Measurements from ENCODE around the gene C1orf74.

Gene C1orf74

DNA sequence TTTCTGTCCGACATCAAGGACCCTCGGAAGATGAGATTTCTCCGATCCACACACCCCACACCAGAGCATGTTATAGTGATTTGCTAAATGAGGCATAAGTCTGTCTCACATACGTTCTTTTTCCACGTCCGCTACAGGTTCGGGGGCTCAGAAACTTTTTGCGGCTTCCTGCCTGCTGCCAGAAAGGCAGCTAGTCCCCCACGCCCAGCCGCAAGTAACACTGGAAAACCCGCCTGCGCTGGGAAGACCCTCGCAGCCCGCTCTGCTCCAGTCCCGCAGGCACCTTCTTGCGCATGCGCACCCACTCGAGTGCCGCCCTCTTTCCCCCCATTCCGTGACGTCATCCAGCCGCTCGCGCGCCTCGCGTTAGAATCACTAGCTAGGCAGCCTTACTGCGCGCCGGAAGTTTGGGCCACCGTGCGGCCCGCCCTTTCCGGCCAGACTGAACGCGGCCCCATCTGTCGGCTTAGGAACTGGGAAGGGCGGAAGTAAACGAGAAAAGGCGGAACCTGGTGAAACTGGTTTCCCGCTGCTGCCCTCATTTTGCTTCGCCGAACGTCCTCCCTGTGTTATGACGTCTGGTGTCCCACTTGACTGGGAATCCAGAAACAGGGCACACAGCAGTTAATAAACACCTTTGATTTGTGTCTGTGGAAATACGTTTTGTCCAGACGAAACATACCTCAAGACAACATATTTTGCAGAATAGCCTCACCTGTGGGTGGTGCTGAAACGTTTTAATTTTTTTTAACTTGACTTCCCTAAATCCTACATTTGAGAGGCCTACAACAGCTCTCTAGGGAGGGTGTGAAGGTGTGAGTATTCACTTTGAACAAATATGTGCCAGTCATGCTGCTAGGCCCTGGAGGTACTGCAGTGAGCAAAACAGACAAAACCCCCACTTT lies at the start of gene C1orf74:
TSS of gene C1orf74 (minus strand) at position 295 of the 905 bp plus-strand sequence. CDS start 925 bp downstream, outside the sequence.
- peak; percentile 99 for DNase-seq (ENCODE audit: low read depth in 2 of 3, low spot score in 1 of 3)

- DNase-seq (ENCODE audit: low read depth in 2 of 3, low spot score in 1 of 3), result no peak
Observed at GRCh38 chr1:209831615-209832014, 47.3 kb upstream of the C1orf74 start.

DNA sequence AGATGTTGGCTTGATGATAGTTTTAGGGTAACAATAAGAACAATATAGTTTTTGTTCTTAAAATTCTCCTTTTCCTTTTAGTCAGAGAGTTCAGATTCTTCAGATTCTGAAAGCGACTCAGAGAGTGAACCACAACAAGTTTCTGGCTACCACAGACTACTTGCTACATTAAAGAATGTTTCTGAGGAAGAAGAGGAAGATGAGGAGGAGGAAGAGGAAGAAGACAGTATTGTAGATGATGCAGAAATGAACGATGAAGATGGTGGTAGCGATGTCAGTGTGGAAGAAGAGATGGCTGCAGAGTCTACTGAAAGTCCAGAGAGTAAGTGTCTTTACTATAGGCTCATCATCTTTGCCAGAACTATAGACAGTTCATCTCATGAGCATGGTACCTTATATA lies 46.4 kb upstream of the C1orf74 start:
- no peak for DNase-seq (ENCODE audit: low read depth in 2 of 3, low spot score in 1 of 3)

DNA sequence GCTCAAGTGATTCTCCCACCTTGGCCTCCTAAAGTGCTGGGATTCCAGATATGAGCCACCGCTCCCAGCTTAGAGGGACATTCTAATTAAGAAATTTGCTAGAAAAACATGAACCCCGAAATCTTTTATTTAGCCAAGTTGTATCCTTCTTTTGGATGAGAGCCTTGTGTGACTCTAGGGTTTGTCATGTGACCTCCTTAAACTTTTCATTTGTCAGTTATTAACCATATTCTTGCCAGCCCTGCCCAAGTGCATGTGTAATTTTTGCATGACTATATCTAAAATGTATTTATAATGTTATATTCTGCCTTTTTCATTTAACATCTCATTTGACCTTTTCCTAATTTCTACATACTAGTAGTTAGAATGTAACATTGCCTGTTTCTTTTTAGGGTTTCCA lies 45.4 kb upstream of the C1orf74 start:
- DNase-seq (ENCODE audit: low read depth in 2 of 3, low spot score in 1 of 3), result no peak

GRCh38 chr1:209827384-209828262 lies 43.3 kb upstream of the C1orf74 start, which contains the start of gene UTP25:
Gene UTP25, plus strand, starts transcription at chr1:209827972. Its CDS starts 92 bp downstream, at chr1:209828064.
- peak; percentile 86 to 96 (median 89) for DNase-seq (ENCODE audit: low read depth in 2 of 3, low spot score in 1 of 3)

DNA sequence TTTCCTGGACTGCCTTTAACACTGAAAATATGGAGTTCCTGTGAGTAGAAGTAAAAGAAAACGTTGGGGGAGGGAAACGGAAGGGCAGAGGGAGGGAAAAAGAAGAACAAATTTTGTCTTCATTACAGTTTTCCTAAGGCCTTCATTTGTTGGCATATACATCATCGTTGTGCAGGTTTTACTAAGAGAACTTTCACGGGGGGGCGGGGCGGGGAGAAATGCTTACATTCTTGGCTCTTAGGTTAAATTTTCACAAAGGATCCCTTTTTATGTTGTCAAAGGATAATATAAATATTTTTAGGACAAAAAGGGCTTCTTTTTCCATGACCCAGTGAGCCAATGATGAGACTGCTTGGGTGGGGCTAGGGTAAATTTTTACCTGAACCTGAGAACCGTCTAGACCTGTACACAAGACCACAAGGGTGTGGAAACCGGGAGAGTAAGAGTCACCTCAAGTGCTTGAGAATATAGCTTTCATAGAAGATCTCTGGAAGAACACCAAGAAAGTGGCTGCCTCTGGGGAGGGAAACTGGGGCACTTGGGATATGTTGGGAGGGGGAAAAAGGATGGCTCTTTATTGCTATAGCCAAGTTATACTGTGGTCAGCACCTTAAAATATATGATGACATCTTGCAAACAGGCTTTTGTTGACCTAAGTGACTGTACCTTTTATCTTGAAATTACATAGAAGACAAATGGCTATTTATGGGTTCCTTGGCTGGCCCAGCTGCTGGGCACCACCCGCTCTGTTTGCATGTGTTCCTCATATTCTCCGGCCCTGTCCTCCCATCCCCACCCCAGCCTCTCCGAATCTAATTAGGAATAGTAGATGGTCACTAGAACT lies 41.5 kb upstream of the C1orf74 start:
- DNase-seq (ENCODE audit: low read depth in 2 of 3, low spot score in 1 of 3), result no peak

GRCh38 chr1:209823143-209824041 lies 39.0 kb upstream of the C1orf74 start:
- peak in 1 of 3 donors; percentile 25 for DNase-seq (ENCODE audit: low read depth in 2 of 3, low spot score in 1 of 3)

DNA sequence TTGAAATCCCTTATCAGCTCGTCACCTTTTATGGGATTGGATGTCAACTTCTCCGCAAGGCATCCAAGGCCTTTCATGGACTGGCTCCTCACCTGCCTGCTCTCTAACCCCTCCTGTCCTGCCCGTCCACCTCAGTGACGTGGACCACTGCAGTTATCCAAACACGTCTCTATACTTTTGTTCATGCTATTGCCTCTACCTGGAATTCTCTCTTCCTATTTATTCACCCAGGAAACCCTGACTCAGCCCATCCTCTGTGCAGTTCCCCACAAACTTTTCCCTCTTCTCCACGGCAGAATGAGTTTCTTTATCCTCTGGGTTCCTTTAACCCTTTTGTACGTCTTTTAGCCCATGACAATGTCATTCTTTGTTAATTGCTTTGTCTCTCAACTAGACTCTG lies 38.3 kb upstream of the C1orf74 start:
- DNase-seq (ENCODE audit: low read depth in 2 of 3, low spot score in 1 of 3), result no peak

DNA sequence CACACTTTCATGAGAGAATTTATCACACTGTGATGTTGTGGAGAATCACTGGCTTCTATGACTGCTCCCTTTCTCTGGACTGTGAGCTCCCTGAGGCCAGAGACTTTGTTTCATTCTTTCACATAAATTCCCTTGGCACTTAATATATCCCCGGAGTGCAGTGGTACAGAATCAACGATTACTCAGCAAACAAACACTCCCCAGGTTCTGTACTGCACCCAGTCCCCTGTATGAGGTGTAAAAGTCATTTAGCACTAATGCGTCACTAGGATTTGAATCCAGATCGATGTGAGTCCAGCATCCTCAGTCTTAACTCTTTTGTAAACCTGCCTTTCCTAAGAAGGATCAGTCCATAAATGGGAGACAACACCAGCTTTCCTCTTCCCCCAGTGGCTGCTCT lies 36.6 kb upstream of the C1orf74 start:
- DNase-seq (ENCODE audit: low read depth in 2 of 3, low spot score in 1 of 3), result no peak

DNA sequence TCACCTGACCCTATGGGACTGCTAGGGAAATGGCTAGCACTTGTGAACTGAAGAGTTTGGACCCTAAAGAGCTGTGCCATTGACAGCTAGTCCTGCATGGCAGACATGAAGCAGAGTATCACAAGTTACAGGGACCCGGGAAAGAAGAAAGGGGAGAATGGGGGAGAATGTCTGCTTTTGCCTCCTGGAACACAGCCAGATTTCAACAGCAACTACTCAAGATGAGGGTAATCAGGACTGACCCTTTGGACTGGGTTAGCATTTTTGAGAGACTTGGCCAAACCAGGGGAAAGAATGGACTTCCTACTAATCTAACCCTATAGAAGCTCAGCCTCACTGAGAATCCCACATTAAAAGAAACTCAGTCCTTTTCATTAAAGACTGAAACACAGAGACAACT lies 34.7 kb upstream of the C1orf74 start:
- no peak for DNase-seq (ENCODE audit: low read depth in 2 of 3, low spot score in 1 of 3)

DNA sequence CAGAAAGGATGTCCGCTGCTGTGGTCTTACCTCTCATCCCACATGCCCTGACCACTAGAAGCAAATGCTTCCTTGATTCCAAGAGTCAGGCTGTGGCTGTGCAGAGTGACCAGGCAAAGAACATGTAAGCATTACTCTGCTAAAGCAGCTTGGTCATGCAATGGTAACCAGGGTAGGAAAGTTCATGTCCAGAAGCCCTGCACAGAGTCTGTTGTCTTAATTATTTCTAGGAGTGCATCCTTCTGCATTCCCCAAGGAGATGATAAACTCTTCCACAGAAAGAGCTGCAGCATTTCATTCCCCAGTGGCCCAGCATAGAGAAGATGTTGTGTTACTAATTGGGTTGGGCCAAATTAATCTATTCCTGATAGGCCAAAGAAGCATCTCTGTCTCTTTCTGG lies 33.3 kb upstream of the C1orf74 start:
- DNase-seq (ENCODE audit: low read depth in 2 of 3, low spot score in 1 of 3), result no peak

- DNase-seq (ENCODE audit: low read depth in 2 of 3, low spot score in 1 of 3), result no peak
Observed at GRCh38 chr1:209816923-209817322, 32.6 kb upstream of the C1orf74 start.

GRCh38 chr1:209815931-209816341 lies 31.6 kb upstream of the C1orf74 start:
- no peak for DNase-seq (ENCODE audit: low read depth in 2 of 3, low spot score in 1 of 3)

- DNase-seq (ENCODE audit: low read depth in 2 of 3, low spot score in 1 of 3), result no peak
Observed at GRCh38 chr1:209815490-209815889, 31.1 kb upstream of the C1orf74 start.

DNA sequence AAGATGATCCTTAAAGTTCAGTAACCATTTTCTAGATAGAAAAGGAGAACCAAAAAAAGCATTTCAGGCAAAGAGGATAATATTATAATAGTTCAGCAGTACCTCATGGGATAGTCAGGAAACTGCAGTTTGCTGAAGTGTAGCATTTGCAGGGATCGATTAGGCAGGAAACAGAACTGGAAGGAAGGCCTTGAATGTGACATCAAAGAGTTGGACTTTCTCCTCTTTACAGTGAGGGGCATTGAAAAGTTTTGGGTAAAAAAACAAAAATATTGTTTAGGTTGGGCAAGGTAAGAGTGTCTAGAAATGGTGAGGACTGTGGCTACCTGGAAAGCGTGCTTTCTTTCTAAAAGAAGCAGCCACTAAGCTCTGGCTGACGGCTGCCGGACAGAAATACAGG lies 29.5 kb upstream of the C1orf74 start:
- DNase-seq (ENCODE audit: low read depth in 2 of 3, low spot score in 1 of 3), result no peak

- DNase-seq (ENCODE audit: low read depth in 2 of 3, low spot score in 1 of 3), result no peak
Observed at GRCh38 chr1:209810783-209811182, 26.4 kb upstream of the C1orf74 start.

GRCh38 chr1:209809611-209810010 lies 25.3 kb upstream of the C1orf74 start:
- no peak for DNase-seq (ENCODE audit: low read depth in 2 of 3, low spot score in 1 of 3)

DNA sequence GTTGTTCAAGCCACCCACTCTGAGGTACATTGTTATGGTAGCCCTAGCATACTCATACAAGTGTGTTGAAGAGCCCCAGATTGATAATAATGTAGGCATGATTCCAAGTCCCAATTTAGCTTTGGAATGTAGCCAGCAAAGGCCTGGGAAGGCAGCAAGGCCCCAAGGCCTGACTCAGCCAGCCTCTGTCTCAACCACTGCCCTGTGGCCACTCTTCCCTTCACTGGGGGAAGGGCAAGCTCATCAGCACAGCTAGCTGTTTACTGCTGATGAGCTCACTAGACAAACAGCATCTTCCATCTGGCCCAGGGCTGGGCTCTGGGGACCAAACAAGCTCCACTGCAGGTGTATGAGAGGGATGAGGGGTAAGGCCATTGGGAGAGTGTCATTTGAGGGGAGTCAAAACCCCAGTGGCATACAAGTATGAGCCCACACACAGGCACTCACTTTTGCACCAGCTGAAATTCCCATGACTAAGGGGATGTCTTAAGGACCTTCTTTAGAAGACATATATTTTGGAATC lies 23.8 kb upstream of the C1orf74 start:
- DNase-seq (ENCODE audit: low read depth in 2 of 3, low spot score in 1 of 3), result no peak

GRCh38 chr1:209807509-209807908 lies 23.1 kb upstream of the C1orf74 start:
- no peak for DNase-seq (ENCODE audit: low read depth in 2 of 3, low spot score in 1 of 3)

Measured in stimulated activated CD4-positive, alpha-beta T cell treated with anti-CD3 and anti-CD28 coated beads, Interleukin-12 subunit alpha, Interleukin-12 subunit beta, amount 100 ng/mL, for 48 hours (primary cell).